H1 (cell line): Measurements from ENCODE around the gene MSH4.

Experiments
- EP300 ChIP-seq, 2 experiments: IDR thresholded peaks; 1 replicate in 1 of 2; 2 replicates in 1 of 2; pipeline ENCODE4 v1.6.1; 2011 to 2012; ENCODE audit warnings: low read depth in 2 of 2, low read length in 2 of 2, mild to moderate bottlenecking in 2 of 2, borderline replicate concordance in 1 of 2, inconsistent platforms in 1 of 2, moderate library complexity in 1 of 2
- POLR2AphosphoS5 ChIP-seq: IDR thresholded peaks from 2 replicates; pipeline ENCODE4 v1.6.1; 2011; ENCODE audit warnings: low read depth, low read length
- SIN3A ChIP-seq, 2 experiments: IDR thresholded peaks in 1 of 2; conservative IDR thresholded peaks in 1 of 2; 2 replicates each; pipeline ENCODE4 v1.6.1; 2011 to 2012; ENCODE audit warnings: low read length in 2 of 2, improper control_type of control experiment in 1 of 2, low read depth in 1 of 2, mild to moderate bottlenecking in 1 of 2
- SP1 ChIP-seq: IDR thresholded peaks from 2 replicates; pipeline ENCODE4 v1.6.1; 2011; ENCODE audit warnings: low read depth, low read length
- TAF7 ChIP-seq: optimal IDR thresholded peaks from 2 replicates; pipeline ENCODE3; 2011; ENCODE audit warnings: low read depth, mild to moderate bottlenecking, inconsistent platforms, low read length, moderate library complexity, borderline replicate concordance
- TCF12 ChIP-seq: IDR thresholded peaks from 2 replicates; pipeline ENCODE4 v1.6.1; 2011; ENCODE audit warnings: low read depth, mild to moderate bottlenecking, low read length
- TF ChIP-seq, protein P1 (sequence below), 3 experiments: IDR thresholded peaks; 1 replicate in 2 of 3; 2 replicates in 1 of 3; pipeline versions ENCODE4 v1.5.1 to v1.6.1; 2011; ENCODE audit warnings: low read length in 3 of 3, mild to moderate bottlenecking in 3 of 3, inconsistent platforms in 2 of 3, low read depth in 1 of 3, moderate library complexity in 1 of 3; ENCODE audit not compliant: insufficient read depth in 1 of 3; ENCODE audit errors: control extremely low read depth in 1 of 3
- TF ChIP-seq, protein P2 (sequence below): IDR thresholded peaks from 2 replicates; pipeline ENCODE4 v1.6.1; 2011; ENCODE audit warnings: low read length, improper control_type of control experiment
- TF ChIP-seq, protein P3 (sequence below): IDR thresholded peaks from 2 replicates; pipeline ENCODE4 v1.6.1; 2012; ENCODE audit warnings: inconsistent platforms

DNA sequence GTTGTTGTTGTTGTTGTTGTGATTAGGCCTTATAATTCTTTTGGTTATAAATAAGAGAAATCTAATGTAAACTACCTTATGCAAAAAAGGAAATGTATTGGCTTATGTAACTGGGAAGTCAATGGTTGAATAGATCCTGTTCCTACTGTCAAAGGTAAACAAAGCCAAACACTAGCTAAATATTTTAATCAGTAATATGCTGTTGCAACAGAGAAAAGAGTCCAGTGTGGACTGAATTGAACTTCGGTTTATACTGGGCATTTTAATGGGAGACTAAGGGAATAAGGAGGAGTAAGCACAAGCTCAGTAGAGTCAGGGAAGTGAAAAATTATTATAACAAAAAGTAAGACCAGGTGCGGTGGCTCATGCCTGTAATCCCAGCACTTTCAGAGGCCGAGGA, 15.4 kb downstream of the MSH4 start:
- TF ChIP-seq, protein P1, sequence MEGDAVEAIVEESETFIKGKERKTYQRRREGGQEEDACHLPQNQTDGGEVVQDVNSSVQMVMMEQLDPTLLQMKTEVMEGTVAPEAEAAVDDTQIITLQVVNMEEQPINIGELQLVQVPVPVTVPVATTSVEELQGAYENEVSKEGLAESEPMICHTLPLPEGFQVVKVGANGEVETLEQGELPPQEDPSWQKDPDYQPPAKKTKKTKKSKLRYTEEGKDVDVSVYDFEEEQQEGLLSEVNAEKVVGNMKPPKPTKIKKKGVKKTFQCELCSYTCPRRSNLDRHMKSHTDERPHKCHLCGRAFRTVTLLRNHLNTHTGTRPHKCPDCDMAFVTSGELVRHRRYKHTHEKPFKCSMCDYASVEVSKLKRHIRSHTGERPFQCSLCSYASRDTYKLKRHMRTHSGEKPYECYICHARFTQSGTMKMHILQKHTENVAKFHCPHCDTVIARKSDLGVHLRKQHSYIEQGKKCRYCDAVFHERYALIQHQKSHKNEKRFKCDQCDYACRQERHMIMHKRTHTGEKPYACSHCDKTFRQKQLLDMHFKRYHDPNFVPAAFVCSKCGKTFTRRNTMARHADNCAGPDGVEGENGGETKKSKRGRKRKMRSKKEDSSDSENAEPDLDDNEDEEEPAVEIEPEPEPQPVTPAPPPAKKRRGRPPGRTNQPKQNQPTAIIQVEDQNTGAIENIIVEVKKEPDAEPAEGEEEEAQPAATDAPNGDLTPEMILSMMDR (IDR thresholded peaks at IDR 0.05; ENCODE audit: control extremely low read depth in 1 of 3, insufficient read depth in 1 of 3, low read depth in 1 of 3, low read length in 3 of 3), result no peak
- TF ChIP-seq EP300 (IDR thresholded peaks at IDR 0.05; ENCODE audit: borderline replicate concordance in 1 of 2, low read depth in 2 of 2, low read length in 2 of 2) (no peak), POLR2AphosphoS5 (no peak), TAF7 (no peak), TCF12 (no peak), SIN3A (conservative IDR thresholded peaks at IDR 0.05 in 1 of 2, IDR thresholded peaks at IDR 0.05 in 1 of 2; ENCODE audit: low read depth in 1 of 2, low read length in 2 of 2) (no peak), SP1 (no peak)
- TF ChIP-seq, protein P2, sequence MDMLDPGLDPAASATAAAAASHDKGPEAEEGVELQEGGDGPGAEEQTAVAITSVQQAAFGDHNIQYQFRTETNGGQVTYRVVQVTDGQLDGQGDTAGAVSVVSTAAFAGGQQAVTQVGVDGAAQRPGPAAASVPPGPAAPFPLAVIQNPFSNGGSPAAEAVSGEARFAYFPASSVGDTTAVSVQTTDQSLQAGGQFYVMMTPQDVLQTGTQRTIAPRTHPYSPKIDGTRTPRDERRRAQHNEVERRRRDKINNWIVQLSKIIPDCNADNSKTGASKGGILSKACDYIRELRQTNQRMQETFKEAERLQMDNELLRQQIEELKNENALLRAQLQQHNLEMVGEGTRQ, result no peak
- TF ChIP-seq, protein P3, sequence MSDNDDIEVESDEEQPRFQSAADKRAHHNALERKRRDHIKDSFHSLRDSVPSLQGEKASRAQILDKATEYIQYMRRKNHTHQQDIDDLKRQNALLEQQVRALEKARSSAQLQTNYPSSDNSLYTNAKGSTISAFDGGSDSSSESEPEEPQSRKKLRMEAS, result no peak
